Effector CD4-positive, alpha-beta T cell (primary cell): ENCODE results near the gene AFDN.
"Not testable (repeated sequence)": the region's sequence is repeated elsewhere in the genome, so short reads cannot be mapped to it uniquely, and the experiment has no call there.

ENCODE experiments used
- DNase-seq: peaks from one replicate; pipeline ENCODE4 v3.0.0-alpha.2; 2020

The AFDN gene

DNA sequence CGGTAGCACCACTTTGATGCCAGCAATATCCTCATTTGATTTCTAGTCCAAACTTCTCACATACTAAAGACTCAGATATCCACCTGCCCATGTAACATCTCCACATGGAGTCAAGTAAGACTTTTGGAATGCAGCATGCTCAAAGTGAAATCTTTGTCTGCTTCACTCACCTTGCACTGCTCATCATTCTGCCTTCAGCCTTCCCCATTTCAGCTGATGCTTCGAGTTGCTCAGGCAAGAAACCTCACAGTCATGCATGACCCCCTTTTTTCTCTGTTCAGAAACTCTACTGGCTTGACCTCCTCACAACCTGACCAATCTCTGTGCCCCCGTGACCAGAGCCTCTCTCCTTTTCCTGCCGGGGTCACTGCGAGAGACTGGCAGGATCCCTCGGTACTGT is 129.8 kb downstream of the AFDN start:
- DNase-seq: no peak

DNA sequence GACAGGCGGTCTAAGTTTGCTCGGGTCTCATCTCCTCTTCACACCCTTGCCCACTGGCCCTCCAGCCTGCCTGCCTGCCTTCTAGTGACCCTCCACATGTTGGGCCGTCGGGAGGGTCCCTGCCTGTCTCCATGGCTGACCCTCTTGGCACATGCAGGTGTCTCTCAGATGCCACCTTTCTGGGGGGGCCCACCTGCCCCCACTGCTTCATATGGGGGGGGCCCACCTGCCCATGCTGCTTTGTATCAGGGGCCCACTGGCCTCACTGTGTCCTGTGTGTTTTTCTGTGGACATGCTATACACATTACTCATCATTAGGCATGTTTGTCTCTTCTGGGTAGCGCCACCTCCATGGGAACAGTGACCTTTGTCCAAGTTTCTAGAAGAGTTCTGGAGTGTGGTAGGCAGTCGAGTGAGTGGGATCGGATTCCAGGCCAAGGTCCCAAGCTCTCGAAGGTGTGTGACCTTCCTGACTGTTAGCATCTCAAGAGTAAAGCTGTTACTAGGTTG is 130.3 kb downstream of the AFDN start:
- no peak for DNase-seq

DNA sequence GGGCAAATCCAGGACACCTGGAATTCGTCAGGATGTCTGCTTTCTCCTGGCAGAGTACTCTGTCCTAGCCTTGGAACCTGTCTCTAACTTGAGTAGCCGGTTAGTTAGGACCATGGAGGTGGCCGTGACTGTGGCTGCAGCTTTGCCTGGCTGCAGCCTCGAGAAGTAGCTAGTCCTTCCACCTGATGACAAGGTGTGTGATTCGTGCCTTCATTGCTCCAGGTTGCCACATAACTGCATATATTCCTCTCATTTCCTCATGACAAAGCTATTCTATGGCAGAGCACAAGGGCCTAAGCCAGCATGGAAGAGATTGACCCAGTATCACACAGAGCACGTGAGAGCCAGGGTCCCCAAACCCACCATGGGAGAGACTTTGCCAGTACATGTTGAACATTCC is 130.9 kb downstream of the AFDN start:
- DNase-seq: no peak

DNA sequence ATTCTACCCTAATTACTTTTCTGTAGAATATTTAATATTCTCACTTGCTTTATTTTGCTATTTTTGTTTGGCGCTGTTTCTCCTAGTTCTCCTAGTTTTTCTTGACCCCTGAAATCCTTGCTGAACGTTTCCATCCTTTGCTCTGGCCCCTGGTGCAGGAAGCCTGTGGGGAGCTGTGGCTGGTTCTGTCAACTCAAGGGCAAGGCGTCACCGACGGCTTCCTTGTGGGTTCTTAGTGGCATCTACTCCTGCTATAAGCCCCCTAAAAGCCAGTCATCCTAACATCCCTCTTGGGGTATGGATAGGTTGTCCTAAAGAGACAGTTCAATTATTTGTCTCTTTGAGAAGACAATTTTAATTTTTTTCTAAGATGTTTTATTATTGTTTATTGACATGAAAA is 133.9 kb downstream of the AFDN start:
- no peak for DNase-seq

DNA sequence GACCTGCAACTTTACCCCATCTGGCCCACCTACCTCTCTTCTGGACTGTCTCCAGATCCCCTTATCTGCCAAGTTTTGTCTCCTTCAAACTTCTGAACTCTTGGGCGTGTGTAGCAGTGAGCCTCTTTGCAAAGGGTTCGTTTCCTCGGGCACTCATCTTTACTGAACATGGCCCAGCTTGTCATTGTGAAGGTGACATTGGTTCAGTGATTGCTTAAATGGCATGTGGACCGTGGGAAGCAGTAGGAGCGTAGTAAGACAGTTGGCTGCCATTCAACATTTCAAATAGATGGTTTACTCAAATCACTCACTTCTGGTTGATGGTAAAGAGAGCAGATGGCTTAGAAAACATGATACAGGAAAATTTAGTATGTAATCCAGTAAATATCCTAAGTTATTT is 136.0 kb downstream of the AFDN start:
- DNase-seq: no peak

DNA sequence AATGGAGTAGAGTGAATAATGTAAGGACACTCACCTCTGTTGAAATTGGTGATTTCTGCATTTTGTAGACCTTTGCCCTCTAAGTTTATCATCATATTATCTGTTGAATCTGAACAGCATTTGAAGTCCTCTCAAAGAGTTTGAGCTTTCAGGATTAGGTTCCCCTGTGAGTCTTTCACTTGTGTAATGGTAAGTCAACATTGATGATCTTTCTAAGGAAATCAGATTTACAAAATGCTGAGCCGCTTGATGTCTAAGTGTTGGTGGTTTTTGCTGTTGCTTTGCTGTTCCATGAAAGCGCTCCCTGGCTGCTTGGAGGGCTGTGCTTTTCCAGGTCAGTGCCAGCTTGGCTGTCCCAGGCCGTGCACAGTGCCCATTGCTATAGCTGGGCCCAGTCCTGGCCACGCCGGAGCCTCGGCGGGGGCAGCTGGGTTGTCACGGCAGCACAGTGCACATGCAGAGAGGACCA is 136.9 kb downstream of the AFDN start:
- DNase-seq: no peak

DNA sequence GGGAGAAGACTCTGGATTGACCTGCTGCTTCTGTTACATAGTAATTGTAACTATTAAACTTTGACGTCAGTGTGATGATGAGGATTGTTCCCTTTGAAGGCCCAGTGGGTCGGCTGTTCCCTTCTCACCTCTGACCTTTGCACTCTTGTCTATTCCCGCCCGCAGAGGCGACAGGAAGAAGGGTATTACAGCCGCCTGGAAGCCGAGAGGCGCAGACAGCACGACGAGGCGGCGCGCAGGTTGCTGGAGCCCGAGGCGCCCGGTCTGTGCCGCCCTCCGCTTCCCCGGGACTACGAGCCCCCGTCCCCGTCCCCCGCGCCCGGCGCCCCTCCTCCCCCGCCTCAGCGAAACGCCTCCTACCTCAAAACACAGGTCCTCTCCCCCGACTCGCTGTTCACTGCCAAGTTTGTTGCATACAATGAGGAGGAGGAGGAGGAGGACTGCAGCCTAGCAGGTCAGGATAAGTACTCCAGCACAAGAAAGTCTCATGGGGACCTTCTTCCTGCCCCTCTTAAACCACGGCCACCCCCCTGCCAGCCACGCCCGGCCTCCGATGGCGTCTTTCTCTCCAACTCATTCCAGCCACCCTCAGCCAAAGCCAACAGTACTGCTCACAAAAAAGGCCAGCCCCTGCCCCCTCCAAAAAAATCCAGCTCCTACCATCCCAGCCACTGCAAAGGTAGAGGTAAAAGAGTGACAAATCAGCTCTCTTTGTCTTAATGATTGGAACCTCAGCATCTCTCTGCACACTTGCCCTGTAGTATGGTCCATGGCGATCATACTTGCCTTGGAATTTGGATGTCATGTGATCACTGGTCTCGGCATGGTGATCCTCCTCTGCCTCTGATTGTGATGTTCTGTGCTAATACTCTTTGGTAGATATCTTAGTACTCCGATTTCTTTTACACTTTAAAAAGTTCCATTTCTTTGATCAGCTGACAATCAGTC is 139.2 kb downstream of the AFDN start:
- no peak for DNase-seq

DNA sequence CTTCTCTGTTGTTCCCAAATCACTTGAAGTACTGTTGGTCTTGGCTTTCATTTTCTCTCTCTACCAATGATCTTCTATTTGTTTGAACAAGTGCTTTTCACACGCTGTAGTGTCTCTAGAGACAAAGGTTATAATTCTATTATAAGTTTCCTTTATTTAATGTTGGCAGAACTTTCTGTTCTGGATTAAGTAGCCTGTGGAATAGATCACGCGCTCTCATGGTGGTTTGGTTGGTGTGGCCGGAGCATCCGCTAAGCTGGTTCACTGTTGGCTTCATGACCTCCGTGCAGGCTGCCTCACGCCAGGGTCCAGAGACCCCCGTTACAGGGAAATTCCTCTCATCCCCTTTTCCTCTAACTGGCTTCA is 139.8 kb downstream of the AFDN start:
- DNase-seq: no peak

DNA sequence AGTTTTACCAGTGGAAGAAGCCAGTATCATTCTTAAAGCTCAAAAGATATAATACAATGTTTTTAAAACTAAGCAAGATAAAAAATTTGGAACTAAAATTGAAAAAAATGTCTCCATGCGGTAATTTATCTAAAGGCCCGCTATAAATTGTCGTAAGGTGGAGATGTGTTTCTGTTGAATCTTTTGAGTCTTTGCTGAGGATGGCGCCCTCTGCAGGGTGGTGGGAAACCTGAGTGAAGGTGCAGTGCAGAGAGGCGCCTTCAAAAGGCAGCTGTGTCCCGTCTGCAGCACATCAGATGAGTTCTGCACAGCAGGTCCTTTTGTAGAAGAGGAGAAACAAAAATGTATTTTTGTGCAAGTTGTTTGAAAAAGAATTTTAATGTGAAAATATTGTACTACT is 141.4 kb downstream of the AFDN start:
- no peak for DNase-seq

DNA sequence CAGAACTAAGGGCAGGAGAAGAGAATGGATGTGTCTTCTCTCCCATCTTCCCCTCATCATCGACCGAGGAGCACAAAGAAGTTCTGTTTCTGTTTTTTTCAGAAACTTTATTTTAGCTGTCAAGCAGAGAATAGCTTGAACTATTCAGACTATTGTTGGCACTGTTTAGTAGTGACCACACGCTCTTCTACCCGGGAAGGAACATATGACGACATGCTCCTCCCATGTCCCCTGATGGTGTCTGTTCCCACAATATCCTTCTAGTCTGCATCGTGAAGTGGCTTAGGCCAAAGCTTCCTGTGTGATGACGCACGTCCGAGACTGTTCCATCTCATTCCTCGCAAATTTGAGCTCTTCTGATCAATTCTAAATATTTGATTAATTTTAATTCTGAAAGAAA is 143.5 kb downstream of the AFDN start:
- no peak for DNase-seq

DNA sequence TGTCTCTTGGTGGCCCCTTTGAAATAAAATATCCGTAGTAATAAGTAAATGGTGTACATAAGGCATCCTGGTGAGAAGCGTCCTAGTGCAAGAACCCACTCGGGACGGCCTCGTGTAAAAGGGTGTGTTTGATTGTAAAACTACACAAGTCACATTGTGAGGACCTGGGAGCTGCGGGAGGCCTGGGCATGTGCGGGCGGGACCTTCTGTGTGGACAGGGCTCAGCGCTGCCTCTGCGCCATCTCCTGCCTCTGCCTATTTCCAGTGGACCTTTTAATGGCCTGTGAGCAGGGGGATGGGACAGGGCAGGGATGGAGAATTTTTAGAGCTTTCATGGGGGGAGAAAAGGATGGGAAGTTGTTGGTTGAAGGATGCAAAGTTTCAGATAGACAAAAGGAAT is 145.5 kb downstream of the AFDN start:
- no peak for DNase-seq

DNA sequence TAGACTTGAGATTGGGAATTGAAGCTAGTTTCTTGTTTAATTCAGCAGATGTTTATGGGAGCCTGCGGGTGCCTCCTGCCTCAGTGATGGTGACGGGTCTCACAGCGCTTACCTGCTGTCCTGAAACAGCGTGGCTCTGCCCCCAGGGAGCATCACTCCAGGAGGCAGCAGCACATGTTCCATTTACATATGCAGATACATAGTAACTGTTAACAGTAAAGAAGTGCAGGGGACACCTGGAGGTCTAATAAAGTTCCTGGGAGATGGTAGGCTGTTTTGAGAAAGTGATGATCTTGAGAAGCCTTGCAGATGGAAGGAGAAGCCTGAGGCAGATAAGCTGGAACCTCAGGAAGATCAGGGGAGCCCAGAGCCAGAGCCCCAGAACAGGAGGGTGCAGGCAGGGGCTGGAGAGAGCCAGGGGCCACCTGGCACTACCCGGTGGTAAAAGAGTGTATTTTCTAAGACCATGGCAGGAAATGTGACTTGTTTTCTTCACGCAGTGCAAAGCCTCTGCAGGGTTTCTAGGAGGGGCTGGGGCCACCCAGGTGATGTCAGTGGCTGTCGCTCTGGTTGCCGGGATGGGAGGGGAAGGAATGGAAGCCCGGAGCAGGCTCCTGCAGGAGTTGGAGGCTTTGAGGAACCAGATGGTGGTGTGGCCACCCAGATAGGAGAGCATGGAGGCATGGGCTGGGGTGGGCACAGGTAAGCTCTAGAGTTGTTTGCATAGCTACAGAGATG is 146.6 kb downstream of the AFDN start:
- DNase-seq: no peak

DNA sequence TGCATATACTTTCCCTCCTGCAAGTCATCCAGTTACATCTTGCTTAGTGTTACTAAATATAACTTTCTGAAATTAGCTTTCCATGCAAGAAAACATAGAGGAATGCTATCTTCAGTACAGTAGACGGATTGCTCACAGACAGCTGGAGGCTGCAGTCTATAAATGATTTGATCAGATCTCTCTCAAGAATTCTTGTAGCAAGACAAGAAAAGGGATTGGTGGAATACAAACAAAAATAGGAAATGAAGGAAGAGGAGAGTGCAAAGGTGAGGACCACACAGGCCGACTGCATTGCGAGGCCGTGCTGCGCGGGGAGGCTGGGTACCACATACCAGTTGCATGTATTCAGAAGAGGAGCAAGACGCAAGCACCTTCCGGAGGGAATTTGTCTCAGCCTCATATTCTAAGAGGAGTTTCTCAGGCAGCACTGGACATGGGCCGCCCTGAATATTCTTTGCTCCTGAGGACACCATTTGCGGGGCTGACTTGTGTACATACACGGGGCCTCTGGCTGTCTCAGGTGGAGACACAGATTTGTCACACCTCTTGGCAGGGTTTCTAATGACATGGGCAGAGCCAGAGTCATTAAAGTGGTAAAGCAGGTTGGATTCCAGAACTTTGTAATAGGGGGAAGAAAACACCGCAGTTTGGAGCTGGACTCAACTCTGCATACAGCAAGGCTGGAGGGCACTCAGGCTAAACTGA is 148.1 kb downstream of the AFDN start:
- DNase-seq: no peak

DNA sequence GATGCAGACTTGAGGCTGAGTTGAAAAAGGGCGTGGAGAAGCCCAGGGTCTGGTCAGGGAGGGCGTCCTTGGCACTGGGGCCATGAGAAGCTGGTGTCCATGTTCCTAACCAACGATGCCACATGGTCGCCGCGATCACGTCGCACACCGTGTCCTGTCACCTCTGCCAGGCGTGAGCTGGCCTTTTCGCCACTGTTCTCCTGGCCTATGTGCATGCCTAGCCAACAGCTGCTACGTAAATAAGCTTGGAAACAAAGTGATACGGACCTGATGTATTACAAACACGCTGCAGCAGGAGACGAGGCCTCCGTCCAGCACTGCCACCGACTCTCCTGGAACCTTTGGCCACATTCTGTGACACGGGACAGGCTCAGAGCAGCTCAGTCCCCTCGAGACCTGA is 148.7 kb downstream of the AFDN start:
- DNase-seq: no peak

DNA sequence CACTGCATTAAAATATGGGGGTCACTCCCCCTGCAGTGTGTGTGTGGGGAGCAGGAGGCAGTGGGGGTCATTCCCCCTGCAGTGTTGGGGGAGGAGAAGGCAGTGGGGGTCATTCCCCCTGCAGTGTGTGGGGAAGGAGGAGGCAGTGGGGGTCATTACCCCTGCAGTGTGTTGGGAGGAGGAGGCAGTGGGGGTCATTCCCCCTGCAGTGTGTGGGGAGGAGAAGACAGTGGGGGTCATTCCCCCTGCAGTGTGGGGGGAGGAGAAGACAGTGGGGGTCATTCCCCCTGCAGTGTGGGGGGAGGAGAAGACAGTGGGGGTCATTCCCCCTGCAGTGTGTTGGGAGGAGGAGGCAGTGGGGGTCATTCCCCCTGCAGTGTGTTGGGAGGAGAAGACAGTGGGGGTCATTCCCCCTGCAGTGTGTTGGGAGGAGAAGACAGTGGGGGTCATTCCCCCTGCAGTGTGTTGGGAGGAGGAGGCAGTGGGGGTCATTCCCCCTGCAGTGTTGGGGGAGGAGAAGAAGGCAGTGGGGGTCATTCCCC is 149.5 kb downstream of the AFDN start:
- DNase-seq: not testable (repeated sequence)

DNA sequence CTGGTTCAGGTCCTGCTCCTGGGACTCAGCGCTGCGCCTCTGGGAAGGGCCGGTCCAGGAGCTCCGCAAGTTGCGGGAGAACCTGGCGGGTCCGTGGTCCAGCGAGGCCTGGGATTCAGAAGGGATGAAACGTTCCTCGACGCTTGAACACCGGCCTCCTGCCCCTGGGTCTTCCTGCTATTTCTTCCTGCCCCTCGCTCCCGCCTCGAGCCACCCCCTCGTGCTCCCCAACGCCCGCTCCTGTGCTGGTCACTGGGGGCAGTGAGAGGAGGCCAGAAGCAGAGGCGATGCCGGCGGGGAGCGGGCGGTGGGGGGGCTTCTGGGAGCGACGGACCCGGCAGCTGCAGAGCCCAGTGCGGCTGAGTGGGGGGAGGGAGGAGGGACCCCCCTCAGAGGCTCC is 150.0 kb downstream of the AFDN start:
- no peak for DNase-seq

DNA sequence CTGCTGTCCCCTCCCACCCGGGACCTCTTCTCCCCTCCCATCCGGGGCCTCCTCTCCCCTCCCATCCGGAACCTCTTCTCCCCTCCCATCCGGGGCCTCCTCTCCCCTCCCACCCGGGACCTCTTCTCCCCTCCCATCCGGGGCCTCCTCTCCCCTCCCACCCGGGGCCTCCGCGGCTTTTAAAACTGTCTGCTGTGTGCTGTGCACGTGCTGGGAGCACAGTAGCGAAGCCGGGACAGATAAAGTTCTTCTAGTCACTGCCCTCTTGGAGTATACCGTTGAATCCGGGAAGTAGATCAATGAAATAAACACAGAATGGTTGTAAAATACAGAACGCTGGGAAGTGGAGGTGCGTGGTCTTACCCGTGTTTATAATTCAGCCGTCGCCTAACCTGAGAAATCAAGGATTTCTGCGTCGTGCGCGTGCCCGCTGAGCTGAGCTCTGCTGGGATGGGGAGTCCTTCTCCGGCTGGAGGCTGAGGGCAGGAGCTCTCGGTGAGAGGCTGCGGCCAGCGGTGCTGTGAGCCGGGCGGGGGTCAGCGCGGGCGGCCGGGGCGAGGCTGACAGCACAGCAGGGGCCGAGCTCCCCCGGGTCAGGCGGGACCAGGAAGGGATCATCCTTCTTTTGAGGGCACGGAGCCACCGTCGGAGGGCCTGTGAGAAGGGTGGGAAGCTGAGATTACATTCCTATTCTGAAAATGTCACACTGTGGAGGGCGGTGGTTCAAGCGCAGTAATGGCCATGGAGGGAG is 151.2 kb downstream of the AFDN start:
- DNase-seq: no peak

DNA sequence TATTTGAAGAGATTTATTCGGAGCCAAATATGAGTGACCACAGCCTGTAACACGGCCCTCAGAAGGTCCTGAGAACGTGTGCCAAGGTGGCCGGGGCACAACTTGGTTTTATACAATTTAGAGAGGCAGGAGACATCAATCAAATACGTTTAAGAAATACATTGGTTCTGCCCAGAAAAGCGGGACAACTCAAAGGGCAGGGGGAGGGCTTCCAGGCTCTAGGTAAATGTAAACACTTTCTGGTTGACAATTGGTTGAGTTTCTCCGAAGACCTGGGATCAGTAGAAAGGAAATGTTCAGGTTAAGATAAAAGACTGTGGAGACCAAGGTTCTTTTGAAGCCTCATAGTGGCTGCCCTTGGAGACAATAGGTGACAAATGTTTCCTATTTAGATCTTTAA is 151.9 kb downstream of the AFDN start:
- no peak for DNase-seq

DNA sequence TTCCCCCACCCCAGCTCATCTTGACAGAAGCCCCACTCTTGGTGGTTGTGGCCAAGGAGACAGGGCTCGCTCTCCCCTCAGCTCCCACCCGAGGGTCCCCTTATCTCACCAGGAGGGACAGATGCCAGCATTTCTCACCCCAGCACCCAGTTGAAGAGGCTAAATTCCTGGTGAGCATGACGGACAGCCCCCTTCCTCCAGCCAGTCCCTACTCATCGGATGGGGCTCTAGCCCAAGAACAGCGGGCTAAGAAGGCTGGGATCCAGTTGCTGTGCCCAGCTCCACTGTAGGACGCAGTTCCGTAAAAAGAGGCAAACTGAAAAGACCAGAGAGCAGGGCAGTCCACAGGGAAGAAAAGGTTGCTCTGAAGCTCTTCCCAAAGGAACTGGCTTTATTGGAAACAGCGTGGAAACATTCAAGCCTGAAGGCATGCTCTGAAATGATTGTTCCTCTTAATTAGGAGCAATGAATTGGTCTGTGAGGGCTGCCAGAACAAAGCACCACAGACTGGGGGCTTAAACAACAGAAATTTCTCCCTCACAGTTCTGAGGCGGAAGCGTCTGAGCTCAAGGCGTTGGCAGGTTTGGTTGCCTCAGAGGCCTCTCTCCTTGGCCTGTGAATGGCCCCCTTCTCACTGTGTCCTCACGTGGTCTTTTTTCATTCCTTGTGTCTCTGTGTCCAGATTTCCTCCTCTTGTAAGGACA is 152.9 kb downstream of the AFDN start:
- no peak for DNase-seq

DNA sequence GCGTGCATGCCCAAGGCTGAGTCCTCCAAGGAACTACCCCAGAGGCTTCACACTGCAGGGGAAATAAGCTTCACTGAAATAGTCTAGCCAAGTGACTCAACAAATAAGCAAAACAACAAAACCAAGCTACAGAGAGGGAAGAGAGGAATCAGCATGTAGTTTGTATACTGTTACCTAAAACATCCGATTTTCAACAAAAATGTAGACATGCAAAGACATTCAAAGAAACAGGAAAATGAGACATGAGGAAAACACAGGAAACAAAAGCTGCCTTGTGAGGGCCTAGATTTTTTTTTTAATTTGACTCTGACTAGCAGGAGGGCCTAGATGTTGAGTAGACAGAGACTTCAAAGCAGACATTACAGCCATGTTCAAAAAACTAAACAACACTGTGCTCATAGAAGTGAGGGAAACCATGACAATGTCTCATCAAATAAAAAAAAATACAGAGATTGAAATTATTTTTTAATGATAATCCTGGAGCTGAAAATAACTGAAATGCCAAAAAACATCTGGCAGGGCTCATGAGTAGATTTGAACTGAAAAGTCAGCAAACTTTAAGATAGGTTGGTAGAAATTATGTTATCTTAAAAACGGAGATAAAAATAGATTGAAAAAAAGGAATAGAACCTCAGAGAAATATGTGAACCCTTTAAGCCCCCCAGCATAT is 154.3 kb downstream of the AFDN start:
- DNase-seq: no peak

DNA sequence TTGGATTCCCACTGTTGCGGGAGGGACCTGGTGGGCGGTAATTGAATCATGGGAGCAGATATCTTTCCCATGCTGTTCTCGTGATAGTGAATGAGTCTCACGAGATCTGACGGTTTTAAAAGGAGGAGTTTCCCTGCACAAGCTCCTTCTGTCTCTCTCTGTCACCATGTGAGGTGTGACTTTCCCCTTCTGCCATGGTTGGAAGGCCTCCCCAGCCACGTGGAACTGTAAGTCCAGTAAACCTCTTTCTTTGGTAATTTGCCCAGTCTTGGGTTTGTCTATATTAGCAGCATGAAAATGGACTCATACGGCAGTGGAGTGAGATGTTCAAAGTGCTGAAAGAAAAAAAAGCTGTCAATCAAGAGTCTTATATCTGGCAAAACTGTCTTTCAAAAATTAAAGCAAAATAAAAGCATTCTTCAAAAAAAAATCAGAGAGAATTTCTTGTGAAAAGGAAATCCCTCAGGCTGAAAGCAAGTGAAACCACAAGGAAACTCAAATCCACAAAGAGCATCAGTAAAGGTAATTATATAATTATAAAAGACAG is 155.3 kb downstream of the AFDN start:
- no peak for DNase-seq
